OCI-LY1 (cell line): ENCODE data around the gene ERGIC1.

Source experiments
- CTCF ChIP-seq: fragments of 200-600 bp; sonication (generic), shearing (Covaris generic); IDR thresholded peaks from 2 replicates; pipeline ENCODE4 v1.5.1; 2017; ENCODE audit warnings: mild to moderate bottlenecking, antibody characterized with exemption, low read length, moderate library complexity, mixed read lengths
- EZH2 ChIP-seq: fragments of 200-600 bp; sonication (generic), shearing (Covaris generic); IDR thresholded peaks from 2 replicates; pipeline ENCODE4 v1.8.0; 2017; ENCODE audit warnings: borderline replicate concordance, mixed run types, mild to moderate bottlenecking, antibody characterized with exemption, low read length, moderate library complexity, mixed read lengths

DNA sequence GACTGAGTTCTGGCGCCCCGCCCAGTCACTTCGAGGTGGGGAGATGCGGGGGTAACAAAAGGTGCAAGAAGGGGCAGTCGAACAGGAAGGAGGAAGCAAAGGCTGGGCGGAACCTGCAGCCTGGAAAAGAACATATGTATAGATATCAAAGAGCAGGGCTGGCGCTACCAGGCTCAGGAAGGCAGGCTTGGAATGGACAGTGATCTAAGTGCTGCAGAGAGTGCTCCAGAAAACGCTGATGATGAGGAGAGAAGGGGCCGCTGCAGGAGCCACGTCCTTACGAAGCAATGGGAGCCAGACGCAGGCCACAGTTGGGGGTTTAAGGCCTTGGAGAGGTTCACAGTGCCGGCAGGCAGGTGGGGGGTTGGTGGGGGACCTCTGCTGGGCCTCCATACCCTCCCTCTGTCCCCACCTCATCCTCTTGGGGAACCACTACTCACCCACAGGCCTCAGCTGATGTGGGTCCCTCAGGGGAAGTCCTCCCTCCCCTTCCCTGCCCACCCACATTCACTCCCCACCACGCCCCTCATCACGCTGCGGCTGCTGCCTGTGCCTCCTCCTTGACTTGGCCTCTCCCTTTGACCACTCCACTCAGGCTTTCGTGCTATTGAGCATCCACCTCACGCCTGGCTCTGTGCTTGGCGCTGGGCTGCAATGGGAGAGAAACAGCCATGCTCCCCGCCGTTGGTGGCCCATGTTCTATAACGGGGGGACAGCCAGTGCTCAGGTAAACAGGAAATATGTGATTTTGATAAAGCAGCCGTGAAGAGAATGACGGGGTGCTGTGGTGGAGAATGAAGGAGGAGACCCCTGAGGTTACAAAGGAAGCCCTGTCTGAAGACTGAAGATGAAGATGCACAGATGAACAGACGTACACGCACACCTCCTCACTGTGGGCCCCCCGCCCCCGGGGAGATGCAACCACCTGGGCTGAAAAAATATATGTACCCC is 84.6 kb downstream of the ERGIC1 start:
- TF ChIP-seq CTCF, result no peak
- no peak for TF ChIP-seq EZH2
